B cell (primary cell): ENCODE measurements around the gene PLEKHM2. TPM values are rescaled to one million over a fixed set of nuclear protein-coding genes. Genes with fewer than 3 reads are reported as not detected.

Experiments
- ATAC-seq: fragments of 200-7000 bp; cut with Tn5 transposase; one replicate; pipeline ENCODE4 v1.10.0; 2021; ENCODE audit warnings: low read depth, mild to moderate bottlenecking, moderate number of reproducible peaks, moderate library complexity
- CTCF ChIA-PET: fragments of 350-600 bp; sonication (Branson Sonifier 250); formaldehyde crosslinking; loops from one replicate; lab custom pipeline; 2021; ENCODE audit warnings: antibody characterized with exemption, inconsistent platforms; lab: Charles Lee
- POLR2A ChIA-PET: fragments of 350-600 bp; sonication (Branson Sonifier 250); formaldehyde crosslinking; loops from one replicate; lab custom pipeline; 2021; ENCODE audit warnings: antibody characterized with exemption; lab: Charles Lee
- DNase-seq: peaks from one replicate; pipeline ENCODE4 v3.0.0; 2013
- H2AFZ ChIP-seq: 2 replicates; pipeline ENCODE4 v1.6.1; 2012; ENCODE audit warnings: mild to moderate bottlenecking, low read depth, low read length; ENCODE audit not compliant: insufficient read depth, poor library complexity, severe bottlenecking
- H3K27ac ChIP-seq, 2 donors: 1 replicate in 1 of 2; 2 replicates in 1 of 2; pipeline ENCODE4 v1.5.1; 2012 to 2013; ENCODE audit warnings: low read length in 2 of 2, mild to moderate bottlenecking in 2 of 2, moderate library complexity in 1 of 2
- H3K27me3 ChIP-seq, 4 experiments: fragments of 200-600 bp in 1 of 4; sonication (generic) in 1 of 4; replicated peaks in 1 of 4; 1 replicate in 2 of 4; 2 replicates in 2 of 4; pipeline versions ENCODE4 v1.6.1 to v1.7.0; 2013 to 2016; ENCODE audit warnings: low read length in 3 of 4, mild to moderate bottlenecking in 2 of 4, mixed read lengths in 1 of 4, moderate library complexity in 1 of 4; ENCODE audit not compliant: insufficient read depth in 4 of 4, control insufficient read depth in 3 of 4; ENCODE audit errors: control extremely low read depth in 1 of 4
- H3K36me3 ChIP-seq, 2 experiments: replicated peaks in 1 of 2; 1 replicate in 1 of 2; 2 replicates in 1 of 2; pipeline versions ENCODE4 v1.6.1 to v1.7.1; 2013; ENCODE audit warnings: low read length in 1 of 2; ENCODE audit not compliant: insufficient read depth in 2 of 2, control insufficient read depth in 1 of 2; ENCODE audit errors: control extremely low read depth in 1 of 2, extremely low read depth in 1 of 2
- H3K4me1 ChIP-seq, 2 donors: fragments of 200-600 bp in 1 of 2; sonication (generic) in 1 of 2; 1 replicate in 1 of 2; 2 replicates in 1 of 2; pipeline versions ENCODE4 v1.5.1 to v1.6.1; 2013 to 2017; ENCODE audit warnings: low read length in 2 of 2; ENCODE audit not compliant: control insufficient read depth in 2 of 2, insufficient read depth in 2 of 2
- H3K4me2 ChIP-seq: replicated peaks from 2 replicates; pipeline ENCODE3; 2012; ENCODE audit warnings: mild to moderate bottlenecking, low read depth, low read length; ENCODE audit not compliant: poor library complexity, severe bottlenecking
- H3K4me3 ChIP-seq, 5 experiments: fragments of 200-600 bp in 1 of 5; sonication (generic) in 1 of 5; 1 replicate in 3 of 5; 2 replicates in 2 of 5; pipeline versions ENCODE4 v1.5.1 to v1.7.0; 2011 to 2016; ENCODE audit warnings: low read length in 4 of 5, mild to moderate bottlenecking in 4 of 5, low read depth in 2 of 5, control low read depth in 1 of 5, moderate library complexity in 1 of 5; ENCODE audit not compliant: insufficient read depth in 1 of 5; ENCODE audit errors: control extremely low read depth in 1 of 5, extremely low read depth in 1 of 5
- H3K79me2 ChIP-seq: fragments of 200-600 bp; sonication (generic); one replicate; pipeline ENCODE4 v1.6.0; 2016; ENCODE audit warnings: low read length; ENCODE audit not compliant: control insufficient read depth, insufficient read depth
- H3K9ac ChIP-seq: fragments of 200-600 bp; sonication (generic); 2 replicates; pipeline ENCODE4 v1.6.1; 2017; ENCODE audit warnings: mild to moderate bottlenecking, low read length, moderate library complexity
- H3K9me3 ChIP-seq, 3 donors: one replicate each; pipeline versions ENCODE4 v1.6.1 to v1.7.1; 2013; ENCODE audit warnings: low read length in 2 of 3; ENCODE audit not compliant: control insufficient read depth in 2 of 3, insufficient read depth in 1 of 3; ENCODE audit errors: control extremely low read depth in 1 of 3
- H4K20me1 ChIP-seq: 2 replicates; pipeline ENCODE4 v1.6.0; 2012; ENCODE audit warnings: mild to moderate bottlenecking, low read length; ENCODE audit not compliant: insufficient read depth, control insufficient read depth, poor library complexity, severe bottlenecking
- H3K27ac Mint-ChIP-seq: one replicate; pipeline ENCODE4 v1.8.0; 2021; ENCODE audit warnings: mixed read lengths
- H3K27me3 Mint-ChIP-seq: one replicate; pipeline ENCODE4 v1.8.0; 2021; ENCODE audit warnings: mixed read lengths
- H3K4me1 Mint-ChIP-seq: one replicate; pipeline ENCODE4 v1.8.0; 2021; ENCODE audit warnings: mixed read lengths
- H3K4me3 Mint-ChIP-seq: one replicate; pipeline ENCODE4 v1.8.0; 2021; ENCODE audit warnings: mixed read lengths
- H3K9me3 Mint-ChIP-seq: one replicate; pipeline ENCODE4 v1.8.0; 2022; ENCODE audit warnings: mixed read lengths; ENCODE audit not compliant: insufficient read depth
- EZH2 ChIP-seq: IDR thresholded peaks from 2 replicates; pipeline ENCODE4 v1.6.1; 2012; ENCODE audit warnings: borderline replicate concordance, low read depth, mild to moderate bottlenecking, moderate library complexity, low read length; ENCODE audit not compliant: insufficient read depth, poor library complexity, severe bottlenecking
- WGBS: methylation state at CpG from one replicate; pipeline ENCODE4 v1.1.5; 2013; ENCODE audit warnings: missing lambda C conversion rate; ENCODE audit not compliant: insufficient coverage; 5-methylcytosine and 5-hydroxymethylcytosine counted together
- intact Hi-C: fragments of 100-400 bp; cut with micrococcal nuclease; formaldehyde crosslinking; loops from one replicate; pipeline ENCODE4 v1.10.0; 2022
- polyA plus RNA-seq: library from polyadenylated mRNA; depleted of rRNA; stranded (reverse); fragments of >200 nt; gene quantifications from 2 replicates; pipeline ENCODE4 v1.2.3, GENCODE V29; 2012
- total RNA-seq, 2 donors: library from RNA; stranded (reverse); fragments of 120-200 nt in 1 of 2; gene quantifications; 1 replicate in 1 of 2; 2 replicates in 1 of 2; pipeline versions ENCODE4 v1.2.3 to v1.2.4, GENCODE V29; 2013 to 2022
- TF ChIP-seq, protein P1 (sequence below): fragments of 200-600 bp; IDR thresholded peaks from one replicate; pipeline ENCODE4 v1.8.0; 2022; ENCODE audit warnings: antibody characterized with exemption, mild to moderate bottlenecking

PLEKHM2 gene
- total and polyA plus RNA-seq, 2 donors (not counting 1 experiment from before 2014, with no cell fraction given): 99.7 to 120 TPM

DNA sequence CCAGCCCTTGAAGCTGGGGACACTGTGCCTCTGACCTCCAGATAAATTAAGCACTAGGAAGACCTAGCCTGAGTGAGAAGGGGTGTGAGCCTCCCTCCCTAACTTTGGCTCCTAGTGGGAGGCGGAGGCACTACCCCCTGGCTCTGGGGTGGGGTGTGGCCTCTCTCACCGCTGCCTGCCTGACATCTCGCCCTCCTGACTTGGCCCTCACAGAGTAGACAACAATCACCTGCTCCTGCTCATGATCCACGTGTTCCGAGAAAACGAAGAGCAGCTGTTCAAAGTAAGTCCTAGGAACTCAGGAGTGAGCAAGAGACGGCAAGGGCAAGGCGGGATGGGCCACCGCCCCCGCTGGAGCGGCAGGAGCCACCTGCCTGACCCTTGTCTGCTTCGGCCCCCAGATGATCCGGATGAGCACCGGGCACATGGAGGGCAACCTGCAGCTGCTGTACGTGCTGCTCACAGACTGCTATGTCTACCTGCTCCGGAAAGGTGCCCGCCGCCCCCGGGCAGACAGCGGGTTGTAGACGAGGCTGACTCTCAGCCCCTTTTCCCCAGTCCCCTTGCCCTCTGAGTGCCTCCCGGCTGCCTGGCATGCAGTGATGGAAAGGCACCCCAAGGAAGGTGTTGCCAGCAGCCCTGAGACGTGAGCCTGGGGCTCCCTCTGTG, 43.9 kb downstream of the PLEKHM2 start:
- no peak overlapping the region for H3K9ac ChIP-seq
- ChIA-PET POLR2A (no interaction called here), CTCF (interaction anchor here (1.0 kb wide), 1 partner anchor 13 kb away, joined by 3 read pairs; no protein-coding TSS in a partner anchor)
- no peaks in the 10 kb centered on the region for H3K9me3 ChIP-seq
- H2AFZ ChIP-seq: no peak overlapping the region
- Mint-ChIP-seq H3K27me3 (no peaks in the 10 kb centered on the region), H3K9me3 (no peaks in the 10 kb centered on the region), H3K27ac (no peak overlapping the region), H3K4me3 (no peak overlapping the region), H3K4me1 (no peaks in the 10 kb centered on the region)
- peaks cover 4% of the 10 kb centered on the region for H3K79me2 ChIP-seq
- 99% methylated on average over 22 of the region's 23 CpGs for WGBS
- no peak overlapping the region for H3K4me2 ChIP-seq
- peaks cover 0 to 88% of the 10 kb centered on the region in 2 experiments for H3K36me3 ChIP-seq
- no peak for TF ChIP-seq EZH2
- TF ChIP-seq, protein P1, sequence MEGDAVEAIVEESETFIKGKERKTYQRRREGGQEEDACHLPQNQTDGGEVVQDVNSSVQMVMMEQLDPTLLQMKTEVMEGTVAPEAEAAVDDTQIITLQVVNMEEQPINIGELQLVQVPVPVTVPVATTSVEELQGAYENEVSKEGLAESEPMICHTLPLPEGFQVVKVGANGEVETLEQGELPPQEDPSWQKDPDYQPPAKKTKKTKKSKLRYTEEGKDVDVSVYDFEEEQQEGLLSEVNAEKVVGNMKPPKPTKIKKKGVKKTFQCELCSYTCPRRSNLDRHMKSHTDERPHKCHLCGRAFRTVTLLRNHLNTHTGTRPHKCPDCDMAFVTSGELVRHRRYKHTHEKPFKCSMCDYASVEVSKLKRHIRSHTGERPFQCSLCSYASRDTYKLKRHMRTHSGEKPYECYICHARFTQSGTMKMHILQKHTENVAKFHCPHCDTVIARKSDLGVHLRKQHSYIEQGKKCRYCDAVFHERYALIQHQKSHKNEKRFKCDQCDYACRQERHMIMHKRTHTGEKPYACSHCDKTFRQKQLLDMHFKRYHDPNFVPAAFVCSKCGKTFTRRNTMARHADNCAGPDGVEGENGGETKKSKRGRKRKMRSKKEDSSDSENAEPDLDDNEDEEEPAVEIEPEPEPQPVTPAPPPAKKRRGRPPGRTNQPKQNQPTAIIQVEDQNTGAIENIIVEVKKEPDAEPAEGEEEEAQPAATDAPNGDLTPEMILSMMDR: no peak
- H3K27ac ChIP-seq: no peak overlapping the region
- ATAC-seq (no peak), DNase-seq (no peak)
- no peak overlapping the region for H3K4me3 ChIP-seq
- H4K20me1 ChIP-seq: no peaks in the 10 kb centered on the region
- no peaks in the 10 kb centered on the region for H3K4me1 ChIP-seq
- no peaks in the 10 kb centered on the region for H3K27me3 ChIP-seq
- intact Hi-C loops: no loop called here

DNA sequence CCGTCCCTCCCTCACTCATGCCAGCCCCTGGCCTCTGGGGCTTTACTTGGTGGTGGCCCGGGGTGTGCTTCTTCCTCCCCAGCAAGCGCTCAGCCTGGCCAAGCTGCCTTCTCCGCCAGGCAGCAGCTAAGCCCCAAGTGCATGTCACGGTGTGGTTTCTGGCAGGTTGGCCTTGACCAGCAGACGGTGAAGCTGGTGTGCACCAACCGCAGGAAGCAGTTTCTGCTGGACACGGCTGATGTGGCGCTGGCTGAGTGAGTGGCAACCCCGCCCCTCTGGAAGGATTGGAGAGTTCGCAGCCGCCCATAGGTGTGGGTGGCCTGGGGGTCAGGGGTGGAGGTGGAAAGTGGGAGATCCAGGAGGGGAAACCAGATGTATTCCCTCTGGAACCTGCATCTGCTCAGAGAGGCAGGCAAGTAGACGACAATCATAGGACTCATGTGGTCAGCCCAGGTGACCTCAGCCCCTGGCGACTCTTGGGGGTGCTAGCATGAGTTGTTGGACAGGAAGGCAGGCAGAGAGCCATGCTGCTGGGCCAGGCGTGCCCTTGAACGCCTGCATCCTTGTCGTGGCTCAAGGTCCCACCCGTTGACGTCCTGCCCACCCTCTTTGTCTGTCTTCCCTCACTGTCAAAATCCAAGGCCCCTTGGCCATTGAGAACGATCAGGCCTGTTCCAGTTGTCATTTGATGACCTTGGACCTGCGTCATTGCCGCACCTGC, 45.0 kb downstream of the PLEKHM2 start:
- ATAC-seq (no peak), DNase-seq (no peak)
- no peak overlapping the region for H3K9ac ChIP-seq
- Mint-ChIP-seq H3K27me3 (no peaks in the 10 kb centered on the region), H3K4me1 (no peaks in the 10 kb centered on the region), H3K4me3 (no peak overlapping the region), H3K9me3 (no peaks in the 10 kb centered on the region), H3K27ac (no peak overlapping the region)
- no peak overlapping the region for H3K4me2 ChIP-seq
- no peak overlapping the region for H3K4me3 ChIP-seq
- H2AFZ ChIP-seq: no peak overlapping the region
- no peaks in the 10 kb centered on the region for H3K4me1 ChIP-seq
- H4K20me1 ChIP-seq: no peaks in the 10 kb centered on the region
- CTCF ChIA-PET: interaction anchor here (1.0 kb wide), 1 partner anchor 12 kb away, joined by 3 read pairs; no protein-coding TSS in a partner anchor
- 89% methylated on average over 22 of the region's 22 CpGs for WGBS
- POLR2A ChIA-PET: no interaction called here
- no peak overlapping the region for H3K27ac ChIP-seq
- peaks cover 0 to 91% of the 10 kb centered on the region in 2 experiments for H3K36me3 ChIP-seq
- H3K79me2 ChIP-seq: no peaks in the 10 kb centered on the region
- intact Hi-C loops: no loop called here
- TF ChIP-seq EZH2: no peak
- TF ChIP-seq, protein P1: no peak
- H3K27me3 ChIP-seq: no peaks in the 10 kb centered on the region
- H3K9me3 ChIP-seq: no peaks in the 10 kb centered on the region
